ENCODE measurements around the gene HOATZ. TPM values are rescaled to one million over a fixed set of nuclear protein-coding genes. Genes with fewer than 3 reads are reported as not detected.

The HOATZ gene
- total RNA-seq, 1 experiment from 2014 or later: not detected

DNA sequence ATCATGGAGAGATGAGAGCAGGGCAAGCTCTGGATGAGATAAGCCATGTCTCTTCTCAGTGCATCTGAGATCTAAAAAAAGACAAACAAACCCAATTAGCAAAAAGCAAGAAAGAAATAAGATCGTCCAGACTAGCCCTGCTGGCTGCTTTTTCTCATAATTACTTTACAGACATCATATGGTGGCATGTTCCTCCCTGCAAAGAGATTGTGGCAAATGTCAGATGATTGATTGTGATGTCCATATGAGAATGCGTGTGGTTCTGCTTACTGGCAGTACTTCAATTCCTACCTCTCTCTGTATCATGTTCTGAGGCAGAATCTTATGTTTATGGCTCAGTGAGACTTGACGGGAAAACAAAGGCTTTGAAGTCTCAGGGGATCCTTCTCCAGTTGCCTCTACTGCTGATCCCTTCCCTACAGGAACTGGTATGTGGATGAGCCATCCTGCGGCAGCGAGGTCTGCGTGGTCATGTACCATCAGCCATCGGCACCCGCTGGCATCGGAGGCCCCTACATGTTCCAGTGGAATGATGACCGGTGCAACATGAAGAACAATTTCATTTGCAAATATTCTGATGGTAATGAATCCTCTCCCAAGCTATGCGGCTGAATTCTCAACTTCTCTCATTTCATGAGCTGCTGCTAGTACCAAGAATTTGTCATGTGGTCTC lies 34.8 kb downstream of the HOATZ start:
- no TSS peak for BruUV-seq (replicated peaks)
- DNase-seq (ENCODE audit: low read depth, low spot score): no peak
- Histone ChIP-seq H3K36me3 (ENCODE audit: control insufficient read depth in 1 of 2, insufficient read depth in 2 of 2, low read length in 2 of 2) (no peaks in the 10 kb centered on the region), H3K9me2 (ENCODE audit: insufficient read depth) (no peaks in the 10 kb centered on the region), H3K27ac (ENCODE audit: low read depth, low read length) (no peak overlapping the region), H3K9me3 (ENCODE audit: control insufficient read depth in 1 of 2, insufficient read depth in 1 of 2, low read depth in 1 of 2, low read length in 2 of 2) (no peaks in the 10 kb centered on the region), H3K9ac (ENCODE audit: low read length) (no peak overlapping the region), H3K79me2 (ENCODE audit: insufficient read depth, low read length) (no peaks in the 10 kb centered on the region), H3K27me3 (ENCODE audit: insufficient read depth, low read length) (no peaks in the 10 kb centered on the region), H3K4me1 (ENCODE audit: control insufficient read depth in 1 of 2, insufficient read depth in 2 of 2, low read length in 2 of 2) (peaks cover 0 to 2% of the 10 kb centered on the region in 2 experiments; a peak in 2 of 4 replicates), H3K4me2 (ENCODE audit: low read length) (no peak overlapping the region), H2AFZ (ENCODE audit: low read depth, low read length, poor library complexity, severe bottlenecking) (no peak overlapping the region), H4K20me1 (ENCODE audit: insufficient read depth) (no peaks in the 10 kb centered on the region), H3K4me3 (replicated peaks in 1 of 2; ENCODE audit: low read depth in 1 of 2, low read length in 2 of 2) (no peak overlapping the region)
- ChIA-PET POLR2A (no interaction called here), CTCF (interaction anchor here (1.6 kb wide), 1 partner anchor 113 kb away, joined by 3 read pairs; no protein-coding TSS in a partner anchor), RAD21 (ENCODE audit: low non-redundant PET in 1 of 2, low total read pairs in 2 of 2, uncharacterized antibody in 2 of 2, unreplicated experiment in 2 of 2) (no interaction called here)
- intact Hi-C loops (cut with micrococcal nuclease): no loop called here
- no peak for ATAC-seq
- TF ChIP-seq SRF (IDR thresholded peaks at IDR 0.05; ENCODE audit: low read depth) (no peak), TCF7L2 (IDR thresholded peaks at IDR 0.05; ENCODE audit: borderline replicate concordance, extremely low read depth, insufficient read depth, insufficient read length) (no peak), ELF1 (IDR thresholded peaks at IDR 0.05; ENCODE audit: borderline replicate concordance, low read depth) (no peak), FOSL1 (IDR thresholded peaks at IDR 0.05; ENCODE audit: low read depth) (no peak), SIN3A (IDR thresholded peaks at IDR 0.05; ENCODE audit: low read depth) (no peak)
- TF ChIP-seq, protein P1, sequence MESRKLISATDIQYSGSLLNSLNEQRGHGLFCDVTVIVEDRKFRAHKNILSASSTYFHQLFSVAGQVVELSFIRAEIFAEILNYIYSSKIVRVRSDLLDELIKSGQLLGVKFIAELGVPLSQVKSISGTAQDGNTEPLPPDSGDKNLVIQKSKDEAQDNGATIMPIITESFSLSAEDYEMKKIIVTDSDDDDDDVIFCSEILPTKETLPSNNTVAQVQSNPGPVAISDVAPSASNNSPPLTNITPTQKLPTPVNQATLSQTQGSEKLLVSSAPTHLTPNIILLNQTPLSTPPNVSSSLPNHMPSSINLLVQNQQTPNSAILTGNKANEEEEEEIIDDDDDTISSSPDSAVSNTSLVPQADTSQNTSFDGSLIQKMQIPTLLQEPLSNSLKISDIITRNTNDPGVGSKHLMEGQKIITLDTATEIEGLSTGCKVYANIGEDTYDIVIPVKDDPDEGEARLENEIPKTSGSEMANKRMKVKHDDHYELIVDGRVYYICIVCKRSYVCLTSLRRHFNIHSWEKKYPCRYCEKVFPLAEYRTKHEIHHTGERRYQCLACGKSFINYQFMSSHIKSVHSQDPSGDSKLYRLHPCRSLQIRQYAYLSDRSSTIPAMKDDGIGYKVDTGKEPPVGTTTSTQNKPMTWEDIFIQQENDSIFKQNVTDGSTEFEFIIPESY (IDR thresholded peaks at IDR 0.05; ENCODE audit: extremely low read depth, insufficient replicate concordance, low read length): no peak
- TF ChIP-seq, protein P2, sequence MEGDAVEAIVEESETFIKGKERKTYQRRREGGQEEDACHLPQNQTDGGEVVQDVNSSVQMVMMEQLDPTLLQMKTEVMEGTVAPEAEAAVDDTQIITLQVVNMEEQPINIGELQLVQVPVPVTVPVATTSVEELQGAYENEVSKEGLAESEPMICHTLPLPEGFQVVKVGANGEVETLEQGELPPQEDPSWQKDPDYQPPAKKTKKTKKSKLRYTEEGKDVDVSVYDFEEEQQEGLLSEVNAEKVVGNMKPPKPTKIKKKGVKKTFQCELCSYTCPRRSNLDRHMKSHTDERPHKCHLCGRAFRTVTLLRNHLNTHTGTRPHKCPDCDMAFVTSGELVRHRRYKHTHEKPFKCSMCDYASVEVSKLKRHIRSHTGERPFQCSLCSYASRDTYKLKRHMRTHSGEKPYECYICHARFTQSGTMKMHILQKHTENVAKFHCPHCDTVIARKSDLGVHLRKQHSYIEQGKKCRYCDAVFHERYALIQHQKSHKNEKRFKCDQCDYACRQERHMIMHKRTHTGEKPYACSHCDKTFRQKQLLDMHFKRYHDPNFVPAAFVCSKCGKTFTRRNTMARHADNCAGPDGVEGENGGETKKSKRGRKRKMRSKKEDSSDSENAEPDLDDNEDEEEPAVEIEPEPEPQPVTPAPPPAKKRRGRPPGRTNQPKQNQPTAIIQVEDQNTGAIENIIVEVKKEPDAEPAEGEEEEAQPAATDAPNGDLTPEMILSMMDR (IDR thresholded peaks at IDR 0.05 in 2 of 3, conservative IDR thresholded peaks at IDR 0.05 in 1 of 3; ENCODE audit: borderline replicate concordance in 1 of 3, insufficient read depth in 1 of 3, low read depth in 2 of 3, low read length in 2 of 3): no peak
